Measurements from ENCODE around the gene FUT8.
"Not testable (repeated sequence)": the region's sequence is repeated elsewhere in the genome, so short reads cannot be mapped to it uniquely, and the experiment has no call there.

Gene FUT8

DNA sequence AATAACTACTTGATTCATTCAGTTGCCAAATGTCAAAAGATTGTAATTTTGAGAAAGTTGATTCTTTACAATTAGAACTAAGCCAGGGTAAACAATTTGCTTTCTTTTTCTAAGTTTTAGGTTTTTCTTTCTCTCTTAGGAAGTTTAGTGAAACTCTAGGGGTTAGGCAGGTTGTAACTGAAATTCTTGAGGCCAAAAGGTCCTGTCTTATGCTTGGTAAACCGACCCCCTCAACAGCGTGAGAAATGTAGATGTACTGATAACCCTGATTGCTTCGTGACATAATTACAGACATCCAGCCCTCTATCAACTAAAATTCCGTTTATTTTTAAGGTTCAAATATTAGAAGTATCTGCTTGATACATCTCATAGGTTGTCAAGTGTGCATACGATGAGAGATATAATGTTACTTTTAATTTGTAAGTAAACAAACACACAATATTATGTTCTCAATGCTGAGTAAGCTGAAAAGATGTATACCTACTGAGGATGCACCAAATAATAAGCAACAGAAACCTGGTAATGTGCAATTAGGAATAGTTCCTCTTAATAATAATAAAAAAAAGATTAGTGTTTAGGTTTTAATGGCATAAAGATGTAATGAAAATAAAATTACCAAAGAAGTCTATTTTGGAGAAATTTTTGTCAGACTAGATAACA is 7.2 kb downstream of the FUT8 start:
- DNase-seq (ENCODE audit: low read depth in 2 of 2): no peak

DNA sequence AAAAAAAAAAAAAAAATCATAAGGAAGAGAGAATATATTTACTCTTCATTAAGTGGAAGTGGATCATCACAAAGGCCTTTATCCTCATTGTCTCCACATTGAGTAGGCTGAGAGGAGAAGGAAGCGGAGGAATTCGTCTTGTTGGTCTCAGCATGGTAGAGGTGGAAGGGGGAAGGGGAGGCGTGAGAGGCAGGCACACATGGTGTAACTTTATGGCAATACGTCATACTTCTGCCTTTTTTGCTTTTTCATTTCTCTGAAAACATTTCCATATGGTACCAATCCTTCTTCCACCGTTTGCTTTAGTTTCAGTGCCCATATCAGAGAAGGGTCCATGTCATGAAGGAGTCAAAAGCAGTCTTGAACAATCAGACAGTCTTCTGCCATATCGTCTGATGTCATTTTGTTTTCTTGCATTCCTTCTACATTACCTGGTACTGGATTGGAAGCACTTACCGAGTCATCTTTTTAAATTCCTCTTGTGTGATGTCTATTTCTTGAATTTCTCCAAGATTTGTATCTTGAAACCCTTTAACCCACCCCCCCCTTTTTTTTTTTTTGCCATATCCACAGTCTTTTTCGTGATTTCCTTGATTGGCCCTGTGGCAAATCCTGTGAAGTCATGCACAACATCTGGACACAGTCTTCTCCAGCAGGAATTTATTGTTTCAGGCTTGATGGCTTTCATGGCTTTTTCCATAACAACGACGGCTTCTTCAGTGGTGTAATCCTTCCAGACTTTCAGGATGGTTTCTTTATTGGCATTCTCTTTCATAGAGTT is 8.9 kb downstream of the FUT8 start:
- DNase-seq (ENCODE audit: low read depth in 2 of 2): no peak

DNA sequence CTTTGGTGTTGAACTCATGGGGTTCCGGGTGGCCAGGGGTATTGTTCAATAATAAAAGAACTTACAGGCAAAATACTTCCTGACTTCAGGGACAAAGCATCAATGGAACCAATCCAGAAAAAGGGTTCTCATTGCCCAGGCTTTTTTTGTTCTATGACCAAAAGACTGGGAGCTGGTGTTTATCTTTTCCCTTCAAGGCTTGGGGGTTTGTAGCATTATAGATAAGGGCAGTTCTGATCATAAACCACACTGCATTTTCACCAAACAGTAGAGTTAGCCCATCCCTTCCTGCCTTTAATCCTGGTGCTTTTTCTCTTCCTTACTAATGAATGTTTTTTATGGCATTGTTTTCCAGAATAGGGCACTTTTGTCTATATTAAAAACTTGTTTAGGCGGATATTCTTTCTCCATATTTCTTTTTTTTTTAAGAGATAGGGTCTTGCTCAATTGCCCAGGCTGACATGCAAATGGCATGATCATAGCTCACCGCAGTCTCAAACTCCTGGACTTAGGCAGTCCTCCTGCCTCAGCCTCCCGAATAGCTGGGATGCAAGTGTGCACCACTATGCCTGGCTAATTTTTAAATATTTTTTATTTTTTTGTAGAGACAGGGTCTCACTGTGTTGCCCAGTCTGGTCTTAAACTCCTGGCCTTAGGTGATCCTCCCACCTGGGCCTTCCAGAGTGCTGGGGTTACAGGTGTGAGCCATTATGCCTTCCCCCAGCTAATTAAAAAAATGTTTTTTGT is 9.7 kb downstream of the FUT8 start:
- no peak for DNase-seq (ENCODE audit: low read depth in 2 of 2)

DNA sequence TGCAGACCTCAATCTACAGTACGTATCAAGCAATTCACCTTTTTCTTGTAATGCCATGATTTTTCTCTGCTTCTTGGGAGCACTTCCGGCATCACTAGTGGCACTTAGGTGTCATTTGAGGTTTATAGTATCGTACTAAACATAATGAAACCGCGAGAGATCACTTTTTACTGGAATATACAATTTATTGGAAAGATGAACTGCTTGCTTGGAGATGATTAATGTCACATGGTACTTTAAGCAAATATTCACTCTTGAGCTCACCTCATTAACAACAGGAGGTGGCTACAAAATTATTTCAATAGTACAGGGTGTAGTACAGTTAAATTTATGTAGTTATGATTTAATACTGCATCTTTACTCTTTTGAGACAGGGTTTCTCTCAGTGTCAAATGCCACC is 11.5 kb downstream of the FUT8 start:
- DNase-seq (ENCODE audit: low read depth in 2 of 2): no peak

DNA sequence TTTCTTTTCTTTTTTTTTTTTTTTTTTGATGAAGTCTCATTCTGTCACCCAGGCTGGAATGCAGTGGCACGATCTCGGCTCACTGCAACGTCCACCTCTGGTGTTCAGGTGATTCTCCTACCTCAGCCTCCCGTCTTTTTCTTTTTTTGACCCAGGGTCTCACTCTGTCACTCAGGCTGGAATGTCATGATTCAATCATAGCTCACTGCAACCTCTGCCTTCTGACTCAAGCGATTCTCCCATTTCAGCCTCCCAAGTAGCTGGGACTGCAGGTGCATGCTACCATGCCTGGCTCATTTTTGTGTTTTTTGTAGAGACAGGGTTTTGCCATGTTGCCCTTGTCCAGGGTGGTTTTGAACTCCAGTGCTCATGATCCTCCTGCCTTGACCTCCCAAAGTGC is 12.0 kb downstream of the FUT8 start:
- DNase-seq (ENCODE audit: low read depth in 2 of 2): no peak

DNA sequence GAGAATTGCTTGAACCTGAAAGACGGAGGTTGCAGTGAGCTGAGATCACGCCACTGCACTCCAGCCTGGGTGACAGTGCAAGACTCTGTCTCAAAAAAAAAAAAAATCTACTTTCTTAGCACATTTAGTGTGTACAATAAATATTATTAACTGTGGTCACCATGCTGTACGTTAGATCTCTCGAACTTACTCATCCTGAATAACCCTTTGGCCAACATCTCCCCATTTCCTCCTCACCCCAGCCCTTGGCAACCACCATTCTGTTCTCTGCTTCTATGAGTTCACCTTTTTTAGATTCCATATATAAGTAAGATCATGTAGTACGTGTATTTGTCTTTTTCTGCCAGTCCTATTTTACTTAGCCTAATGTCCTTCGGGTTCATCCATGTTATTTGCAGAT is 13.4 kb downstream of the FUT8 start:
- no peak for DNase-seq (ENCODE audit: low read depth in 2 of 2)

DNA sequence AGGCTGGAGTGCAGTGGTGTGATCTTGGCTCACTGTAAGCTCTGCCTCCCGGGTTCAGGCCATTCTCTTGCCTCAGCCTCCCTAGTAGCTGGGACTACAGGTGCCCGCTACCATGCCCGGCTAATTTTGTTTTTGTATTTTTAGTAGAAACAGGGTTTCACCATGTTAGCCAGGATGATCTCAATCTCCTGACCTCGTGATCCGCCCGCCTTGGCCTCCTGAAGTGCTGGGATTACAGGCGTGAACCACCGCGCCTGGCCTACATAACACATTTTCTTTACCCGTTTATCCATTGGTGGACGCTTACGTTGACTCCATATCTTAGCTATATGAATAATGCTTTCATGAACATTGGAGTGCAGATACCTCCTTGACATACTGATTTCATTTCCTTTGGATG is 14.4 kb downstream of the FUT8 start:
- not testable (repeated sequence) for DNase-seq (ENCODE audit: low read depth in 2 of 2)

DNA sequence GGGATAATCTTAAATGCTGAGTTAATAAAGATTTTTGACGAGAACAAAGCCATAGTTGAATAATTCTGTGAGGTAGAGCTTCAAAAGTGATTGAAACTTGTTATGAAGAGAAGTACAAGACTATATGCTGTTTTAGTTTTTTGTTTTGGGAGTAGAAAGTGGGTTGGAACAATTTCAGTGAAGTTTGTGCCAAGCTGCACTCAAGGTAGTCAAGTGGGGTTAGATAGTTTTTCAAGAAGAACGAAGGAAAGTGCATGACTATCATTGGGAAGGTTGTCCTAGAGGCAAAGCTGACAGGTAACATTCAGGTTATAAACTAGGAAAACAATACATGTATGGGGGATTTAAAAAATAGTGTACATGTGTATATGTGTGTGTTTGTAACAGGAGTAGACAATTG is 16.2 kb downstream of the FUT8 start:
- no peak for DNase-seq (ENCODE audit: low read depth in 2 of 2)

DNA sequence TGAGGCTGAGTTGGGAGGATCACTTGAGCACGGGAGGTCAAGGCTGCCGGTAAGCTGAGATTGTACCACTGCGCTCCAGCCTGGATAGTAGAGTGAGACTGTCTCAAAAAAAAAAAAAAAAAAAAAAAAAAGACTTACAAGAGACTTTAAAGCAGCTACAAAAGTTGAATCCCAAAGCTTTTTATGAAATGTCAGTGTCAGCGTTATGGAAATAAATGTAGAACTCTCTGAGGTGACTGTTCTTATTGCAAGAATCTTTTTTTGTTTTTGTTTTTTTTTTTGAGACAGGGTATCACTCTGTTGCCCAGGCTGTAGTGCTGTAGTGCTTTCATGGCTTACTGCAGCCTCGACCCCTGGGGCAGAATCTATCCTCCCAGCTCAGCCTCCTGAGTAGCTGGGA is 17.2 kb downstream of the FUT8 start:
- DNase-seq (ENCODE audit: low read depth in 2 of 2): no peak

DNA sequence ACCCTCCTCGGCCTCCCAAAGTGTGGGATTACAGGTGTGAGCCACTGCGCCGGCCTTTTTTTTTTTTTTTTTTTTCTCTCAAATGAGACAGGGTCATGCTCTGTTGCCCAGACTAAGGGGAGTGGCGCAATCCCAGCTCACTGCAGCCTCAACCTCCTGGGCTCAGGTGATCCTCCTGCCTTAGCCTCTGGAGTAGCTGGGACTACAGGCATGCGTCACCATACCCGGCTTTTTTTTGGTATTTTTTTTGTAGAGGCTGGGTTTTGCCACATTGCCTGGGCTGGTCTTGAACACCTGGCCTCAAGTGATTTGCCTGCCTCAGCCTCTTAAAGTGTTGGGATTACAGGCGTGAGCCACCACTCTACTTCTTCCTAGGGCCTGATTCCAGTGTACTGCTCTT is 18.7 kb downstream of the FUT8 start:
- no peak for DNase-seq (ENCODE audit: low read depth in 2 of 2)

DNA sequence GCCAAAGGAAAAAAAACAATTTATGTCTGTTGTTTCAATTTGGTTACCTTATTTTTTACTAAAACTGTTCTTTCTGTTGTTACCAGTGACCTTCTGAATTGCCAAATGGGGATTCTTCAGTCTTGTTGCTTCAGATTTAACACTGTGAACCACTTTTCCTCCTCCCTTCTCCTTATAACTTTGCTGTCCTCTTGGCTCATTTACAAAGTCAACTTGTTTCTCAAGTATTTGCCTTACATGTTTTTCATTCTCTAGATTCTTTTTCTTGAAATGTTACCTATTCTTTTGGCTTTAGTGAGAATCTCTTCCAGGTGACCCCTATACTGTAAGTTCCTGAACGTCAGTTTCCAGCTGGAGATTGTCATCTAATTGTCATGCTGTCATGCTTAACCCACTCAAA is 19.4 kb downstream of the FUT8 start:
- DNase-seq (ENCODE audit: low read depth in 2 of 2): no peak

DNA sequence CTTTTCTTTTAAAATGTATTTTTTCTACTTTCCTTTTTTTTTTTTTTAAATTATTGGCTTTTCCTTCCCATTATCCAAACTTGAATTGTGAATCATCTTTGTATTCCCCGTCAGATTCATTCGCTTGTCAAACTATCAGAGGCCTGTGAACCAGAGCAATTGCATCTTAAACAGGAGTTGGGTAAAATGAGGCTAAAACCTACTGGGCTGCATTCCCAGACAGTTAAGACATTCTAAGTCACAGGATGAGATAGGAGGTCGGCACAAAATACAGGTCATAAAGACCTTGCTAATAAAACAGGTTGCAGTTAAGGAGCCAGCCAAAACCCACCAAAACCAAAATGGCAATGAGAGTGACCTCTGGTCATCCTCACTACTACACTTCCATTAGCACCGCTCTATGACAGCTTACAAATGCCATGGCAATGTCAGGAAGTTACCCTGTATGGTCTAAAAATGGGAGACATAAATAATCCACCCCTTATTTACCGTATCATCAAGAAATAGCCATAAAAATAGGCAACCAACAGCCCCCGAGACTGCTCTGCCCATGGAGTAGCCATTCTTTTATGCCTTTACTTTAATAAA is 19.9 kb downstream of the FUT8 start:
- DNase-seq (ENCODE audit: low read depth in 2 of 2): no peak

DNA sequence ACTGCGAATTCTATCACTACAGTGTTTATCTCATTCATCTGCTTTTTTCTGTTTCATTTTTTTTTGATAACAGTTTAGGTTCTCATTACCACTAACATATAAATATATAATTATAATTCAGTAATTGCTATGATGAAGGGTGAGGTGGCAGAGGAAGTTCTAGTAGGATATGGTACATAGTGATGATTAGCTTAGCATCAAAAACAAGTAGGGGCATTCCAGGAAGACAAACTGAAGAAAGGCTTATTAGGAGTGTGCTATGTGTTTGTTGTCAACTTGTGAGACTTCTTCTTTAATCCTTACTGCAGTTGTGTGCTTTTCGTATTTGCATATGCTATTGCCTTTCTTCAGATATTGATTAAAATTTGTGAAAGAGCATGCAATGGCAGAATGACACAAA is 20.6 kb downstream of the FUT8 start:
- no peak for DNase-seq (ENCODE audit: low read depth in 2 of 2)

DNA sequence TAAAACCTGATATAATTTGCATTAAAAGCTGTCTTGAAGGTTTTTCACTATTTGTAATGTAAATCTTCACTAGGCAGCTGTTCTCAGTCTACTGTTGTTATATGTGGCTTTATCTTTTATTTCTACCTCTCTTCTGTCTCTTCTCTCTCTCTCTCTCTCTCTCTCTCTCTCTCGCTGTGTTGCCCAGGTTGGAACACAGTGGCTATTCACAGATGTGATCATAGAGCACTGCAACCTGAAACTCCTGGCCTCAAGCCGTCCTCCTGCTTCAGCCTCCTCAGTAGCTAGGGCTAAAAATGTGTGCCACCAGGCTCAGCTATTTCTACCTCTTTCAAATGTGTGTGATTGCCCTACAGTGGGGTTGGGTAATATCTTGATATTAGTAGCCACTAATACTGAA is 21.1 kb downstream of the FUT8 start:
- no peak for DNase-seq (ENCODE audit: low read depth in 2 of 2)

DNA sequence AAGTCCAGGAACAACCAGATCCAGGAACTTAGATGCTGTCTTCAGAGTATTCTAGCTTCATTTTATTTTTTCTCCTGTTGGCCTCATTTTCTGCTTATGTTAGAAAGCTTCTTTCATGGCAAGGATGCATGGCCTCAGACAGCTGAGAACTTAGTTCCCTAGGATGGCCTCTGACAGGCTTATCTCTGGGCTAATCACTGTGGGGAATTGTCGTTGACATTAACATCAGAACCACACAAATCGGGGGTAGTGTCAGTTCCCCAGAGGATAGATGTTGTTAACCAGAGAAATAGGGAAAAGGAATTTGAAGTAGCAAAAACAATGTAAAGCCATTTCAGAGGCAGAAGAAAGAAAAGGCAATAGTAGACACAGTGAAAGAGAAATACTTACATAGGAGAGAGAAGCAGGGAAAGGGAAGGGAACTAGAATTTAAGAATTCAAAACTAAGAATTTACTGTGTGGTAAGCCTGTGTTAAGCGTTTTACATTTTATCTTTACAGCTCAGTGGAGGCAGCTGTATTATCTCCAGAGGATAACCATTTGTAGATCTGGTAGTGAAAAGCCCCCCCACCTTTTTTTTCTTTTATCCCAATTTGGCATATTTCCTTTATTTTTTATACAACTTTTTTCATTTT is 21.8 kb downstream of the FUT8 start:
- no peak for DNase-seq (ENCODE audit: low read depth in 2 of 2)

DNA sequence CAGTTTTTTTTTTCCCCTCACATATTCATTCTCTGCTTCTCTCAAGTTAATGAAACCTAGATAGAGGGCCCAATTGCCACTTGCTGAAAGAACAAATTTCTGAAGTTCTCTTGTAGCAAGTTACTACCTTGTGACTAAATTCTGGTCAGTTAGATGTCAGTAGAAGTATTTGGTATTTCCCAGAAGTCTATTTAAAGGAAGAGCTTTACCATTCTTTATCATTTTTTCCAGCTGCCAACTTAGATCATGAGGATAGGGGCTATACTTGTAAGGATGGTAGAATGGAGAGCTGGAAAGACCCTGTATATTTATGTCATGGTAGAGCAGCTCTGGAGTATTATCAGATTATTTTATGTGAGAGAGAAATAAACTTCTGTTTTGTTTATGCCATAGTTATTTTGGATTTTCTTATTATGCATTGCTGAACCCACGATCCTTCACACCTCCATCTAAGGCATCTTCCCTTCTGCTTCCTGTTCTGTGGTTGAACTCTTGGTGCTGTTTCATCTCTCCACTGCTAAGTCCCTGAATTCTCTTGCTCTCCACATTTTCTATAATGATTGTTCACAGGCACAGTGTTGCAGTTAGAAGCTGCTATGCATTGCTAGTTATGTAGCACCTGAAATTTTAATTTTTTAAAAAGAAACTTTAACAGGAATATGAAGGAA is 25.9 kb downstream of the FUT8 start:
- DNase-seq (ENCODE audit: low read depth in 2 of 2): no peak

DNA sequence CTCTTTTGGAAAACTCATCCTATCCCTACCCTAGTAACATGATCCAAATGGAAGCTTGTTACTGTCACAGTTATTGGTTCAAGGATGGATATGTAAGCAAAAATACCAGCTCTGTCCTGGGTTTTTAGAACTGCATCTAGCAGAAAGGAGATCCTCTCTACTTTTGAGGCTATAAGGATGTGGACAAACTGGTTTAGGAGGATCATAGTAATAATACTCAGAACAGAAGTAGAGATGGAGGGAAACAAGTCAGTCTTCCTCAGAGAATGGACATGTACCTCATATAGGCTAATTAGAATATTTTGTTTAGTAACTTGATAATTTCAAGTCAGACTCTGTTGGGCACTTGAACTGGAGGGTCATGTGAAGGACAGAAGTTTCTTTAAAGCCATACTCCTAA is 26.6 kb downstream of the FUT8 start:
- DNase-seq (ENCODE audit: low read depth in 2 of 2): no peak

DNA sequence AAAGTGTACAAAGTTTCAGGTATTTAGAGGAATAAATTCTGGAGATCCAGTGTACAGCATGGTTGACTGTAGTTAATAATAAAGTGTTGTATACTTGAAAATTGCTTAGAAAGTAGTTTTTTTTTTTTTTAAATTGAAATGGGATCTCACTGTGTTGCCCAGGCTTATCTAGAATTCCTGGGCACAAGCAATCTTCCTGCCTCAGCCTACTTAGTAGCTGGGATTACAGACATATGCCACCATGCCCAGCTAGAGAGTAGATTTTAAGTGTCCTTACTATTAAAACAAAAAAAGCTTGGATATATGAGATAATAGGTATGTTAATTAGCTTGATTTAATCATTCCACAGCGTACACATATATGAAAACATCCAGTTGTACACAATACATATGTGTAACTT is 27.7 kb downstream of the FUT8 start:
- DNase-seq (ENCODE audit: low read depth in 2 of 2): no peak

DNA sequence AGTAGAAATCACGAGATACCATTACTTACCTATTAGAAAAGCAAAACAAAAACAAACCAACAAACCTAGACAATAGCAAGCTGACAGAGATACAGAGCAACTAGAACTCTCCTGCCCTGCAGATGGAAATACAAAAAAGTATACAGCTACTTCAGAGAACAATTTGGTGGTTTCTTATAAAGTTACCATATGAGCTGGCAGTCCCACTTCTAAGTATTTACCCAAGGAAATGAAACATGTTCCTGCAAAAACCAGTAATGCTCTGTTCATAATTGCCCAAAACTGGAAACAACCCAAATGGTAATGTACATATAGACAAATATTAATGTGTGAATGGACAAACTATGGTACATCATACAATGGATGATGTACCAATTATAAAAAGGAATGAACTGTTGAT is 31.7 kb downstream of the FUT8 start:
- DNase-seq (ENCODE audit: low read depth in 2 of 2): no peak

DNA sequence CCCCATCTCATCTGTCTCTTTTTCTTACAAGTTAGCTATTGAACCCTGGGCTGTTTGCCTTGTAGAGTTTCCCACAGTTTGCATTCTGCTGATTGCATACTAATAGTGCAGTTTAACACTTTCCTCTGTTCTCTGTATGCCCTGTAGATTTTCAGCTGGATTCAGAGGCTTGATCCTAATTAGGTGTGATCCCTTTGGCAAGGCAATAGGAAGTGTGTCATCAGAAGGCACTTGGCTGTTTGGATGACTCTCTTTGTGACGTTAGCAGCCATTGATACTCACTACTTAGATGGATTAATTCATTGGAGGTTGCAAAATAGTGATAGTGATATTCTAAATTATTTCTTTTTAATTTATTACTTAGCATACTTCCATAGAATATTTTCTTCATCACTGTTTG is 33.6 kb downstream of the FUT8 start:
- no peak for DNase-seq (ENCODE audit: low read depth in 2 of 2)

DNA sequence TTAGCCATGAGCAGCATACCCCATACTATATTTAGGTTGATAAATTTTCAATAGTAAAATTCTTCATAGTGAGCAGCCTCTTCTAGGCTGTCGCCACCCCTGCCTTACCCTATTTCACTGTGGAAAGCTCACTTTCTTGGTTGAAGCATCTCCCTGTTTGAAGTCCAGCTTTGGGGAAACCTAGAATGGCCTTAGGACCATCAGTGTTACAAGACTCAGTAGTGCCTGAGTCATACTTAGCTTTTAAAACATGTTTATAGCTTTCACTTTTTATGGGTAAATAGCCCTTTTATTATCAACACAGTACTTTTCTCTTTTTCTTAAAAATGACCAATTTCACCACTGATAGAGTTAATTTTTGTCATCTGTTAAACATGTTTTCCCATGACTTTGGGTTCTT is 37.1 kb downstream of the FUT8 start:
- no peak for DNase-seq (ENCODE audit: low read depth in 2 of 2)

Data from activated CD4-positive, alpha-beta T cell treated with anti-CD3 and anti-CD28 coated beads for 24 hours (primary cell).